H1 (cell line): ENCODE measurements around the gene AK8. TPM values are rescaled to one million over a fixed set of nuclear protein-coding genes. Genes with fewer than 3 reads are reported as not detected.

Source experiments
- SAP30 ChIP-seq: fragments of 300-600 bp; sonication (generic); IDR thresholded peaks from 2 replicates; pipeline ENCODE4 v1.7.1; 2012; ENCODE audit warnings: low read length, moderate library complexity, mild to moderate bottlenecking, inconsistent platforms; ENCODE audit not compliant: insufficient read depth, insufficient replicate concordance
- polyA plus RNA-seq, 7 experiments: library from polyadenylated mRNA; depleted of rRNA in 3 of 7; stranded (reverse) in 5 of 7; unstranded in 2 of 7; fragments of >200 nt in 5 of 7; fragments of 200-250 nt in 2 of 7; gene quantifications; 1 replicate in 5 of 7; 2 replicates in 1 of 7; 4 replicates in 1 of 7; pipeline versions ENCODE4 v1.2.1 to v1.2.3, GENCODE V29; 2011 to 2013; ENCODE audit warnings: missing spikeins in 2 of 7, mixed read lengths in 2 of 7
- total RNA-seq: library from RNA; stranded (reverse); fragmentation: NEBNext Ultra II Directional; extraction: Animal tissue kit (Norgen Biotek cat#: 25700); gene quantifications from 2 replicates; pipeline ENCODE4 v1.2.1, GENCODE V29; 2021

Gene AK8
- total and polyA plus RNA-seq, 2 of the 8 experiments (the other 6 are each of a cell fraction or from before 2014, with no cell fraction given) = 0.35 to 0.48 TPM

- no peak for TF ChIP-seq SAP30
- TF ChIP-seq, all 59 proteins: peak for 0
These were observed 115.2 kb downstream of the AK8 start (continued) for GRCh38 chr9:132762896-132763295.
